Ishikawa (cell line): ENCODE measurements around the gene MRPL40.

ENCODE experiments used
- CEBPB ChIP-seq: IDR thresholded peaks from 2 replicates; pipeline ENCODE4 v1.6.1; 2012
- CREB1 ChIP-seq: IDR thresholded peaks from 2 replicates; pipeline ENCODE4 v1.6.1; 2012; ENCODE audit warnings: low read depth
- EGR1 ChIP-seq: IDR thresholded peaks from 2 replicates; pipeline ENCODE4 v1.6.1; 2012
- EP300 ChIP-seq: IDR thresholded peaks from 2 replicates; pipeline ENCODE4 v1.6.1; 2012; ENCODE audit warnings: borderline replicate concordance
- FOXM1 ChIP-seq: IDR thresholded peaks from 2 replicates; pipeline ENCODE4 v1.6.1; 2012; ENCODE audit warnings: low read depth, borderline replicate concordance
- MAX ChIP-seq: IDR thresholded peaks from 2 replicates; pipeline ENCODE4 v1.6.1; 2012
- NFIC ChIP-seq: IDR thresholded peaks from 2 replicates; pipeline ENCODE4 v1.6.1; 2012
- RAD21 ChIP-seq: IDR thresholded peaks from 2 replicates; pipeline ENCODE4 v1.6.1; 2012; ENCODE audit warnings: low read depth
- REST ChIP-seq: IDR thresholded peaks from 2 replicates; pipeline ENCODE4 v1.6.1; 2012; ENCODE audit warnings: low read depth, mild to moderate bottlenecking
- TAF1 ChIP-seq: IDR thresholded peaks from 2 replicates; pipeline ENCODE4 v1.6.1; 2012; ENCODE audit warnings: low read depth, mild to moderate bottlenecking
- TCF12 ChIP-seq: IDR thresholded peaks from 2 replicates; pipeline ENCODE4 v1.6.1; 2012; ENCODE audit warnings: low read depth
- TEAD4 ChIP-seq: IDR thresholded peaks from 2 replicates; pipeline ENCODE4 v1.6.1; 2012
- USF1 ChIP-seq: IDR thresholded peaks from 2 replicates; pipeline ENCODE4 v1.6.1; 2012
- YY1 ChIP-seq: IDR thresholded peaks from 2 replicates; pipeline ENCODE4 v1.6.1; 2012; ENCODE audit warnings: low read depth
- ZBTB7A ChIP-seq: IDR thresholded peaks from 2 replicates; pipeline ENCODE4 v1.6.1; 2012; ENCODE audit warnings: low read depth

Gene MRPL40

GRCh38 chr22:19470010-19470409, 37.7 kb downstream of the MRPL40 start:
- no peak for TF ChIP-seq EGR1
- no peak for TF ChIP-seq YY1
- TF ChIP-seq CEBPB: no peak
- no peak for TF ChIP-seq FOXM1
- TF ChIP-seq NFIC: no peak
- no peak for TF ChIP-seq ZBTB7A
- no peak for TF ChIP-seq CREB1
- no peak for TF ChIP-seq MAX
- no peak for TF ChIP-seq REST
- TF ChIP-seq TEAD4: no peak
- no peak for TF ChIP-seq TAF1
- TF ChIP-seq RAD21: no peak

- no peak for TF ChIP-seq TAF1
- no peak for TF ChIP-seq EGR1
- TF ChIP-seq ZBTB7A: no peak
- no peak for TF ChIP-seq RAD21
- TF ChIP-seq TCF12: no peak
- TF ChIP-seq REST: no peak
- no peak for TF ChIP-seq USF1
- TF ChIP-seq CREB1: no peak
- no peak for TF ChIP-seq YY1
- TF ChIP-seq NFIC: no peak
- no peak for TF ChIP-seq MAX
- TF ChIP-seq TEAD4: no peak
- no peak for TF ChIP-seq EP300
- no peak for TF ChIP-seq FOXM1
- no peak for TF ChIP-seq CEBPB
These were observed 39.2 kb downstream of the MRPL40 start for GRCh38 chr22:19471572-19471971.

GRCh38 chr22:19472233-19472632, 39.9 kb downstream of the MRPL40 start:
- TF ChIP-seq REST: no peak
- no peak for TF ChIP-seq RAD21
- TF ChIP-seq TEAD4: no peak
- TF ChIP-seq NFIC: no peak
- TF ChIP-seq MAX: no peak

- TF ChIP-seq ZBTB7A: no peak
- TF ChIP-seq CREB1: no peak
- no peak for TF ChIP-seq EGR1
- TF ChIP-seq REST: no peak
- no peak for TF ChIP-seq TEAD4
- no peak for TF ChIP-seq USF1
- TF ChIP-seq TCF12: no peak
- TF ChIP-seq MAX: no peak
- TF ChIP-seq CEBPB: no peak
- no peak for TF ChIP-seq FOXM1
- no peak for TF ChIP-seq TAF1
- TF ChIP-seq NFIC: no peak
- TF ChIP-seq EP300: no peak
- TF ChIP-seq RAD21: no peak
These were observed 41.2 kb downstream of the MRPL40 start for GRCh38 chr22:19473578-19473977.
